ENCODE results near the gene RHBDL1.

Gene RHBDL1

GRCh38 chr16:718922-719321, 43.5 kb downstream of the RHBDL1 start:
- TF ChIP-seq CTCF (conservative IDR thresholded peaks at IDR 0.05; ENCODE audit: low read depth, low read length) = no peak
- no peak for DNase-seq (ENCODE audit: low read depth)
- H3K4me3 ChIP-seq (ENCODE audit: low read depth, low read length) = no peak overlapping the region

DNA sequence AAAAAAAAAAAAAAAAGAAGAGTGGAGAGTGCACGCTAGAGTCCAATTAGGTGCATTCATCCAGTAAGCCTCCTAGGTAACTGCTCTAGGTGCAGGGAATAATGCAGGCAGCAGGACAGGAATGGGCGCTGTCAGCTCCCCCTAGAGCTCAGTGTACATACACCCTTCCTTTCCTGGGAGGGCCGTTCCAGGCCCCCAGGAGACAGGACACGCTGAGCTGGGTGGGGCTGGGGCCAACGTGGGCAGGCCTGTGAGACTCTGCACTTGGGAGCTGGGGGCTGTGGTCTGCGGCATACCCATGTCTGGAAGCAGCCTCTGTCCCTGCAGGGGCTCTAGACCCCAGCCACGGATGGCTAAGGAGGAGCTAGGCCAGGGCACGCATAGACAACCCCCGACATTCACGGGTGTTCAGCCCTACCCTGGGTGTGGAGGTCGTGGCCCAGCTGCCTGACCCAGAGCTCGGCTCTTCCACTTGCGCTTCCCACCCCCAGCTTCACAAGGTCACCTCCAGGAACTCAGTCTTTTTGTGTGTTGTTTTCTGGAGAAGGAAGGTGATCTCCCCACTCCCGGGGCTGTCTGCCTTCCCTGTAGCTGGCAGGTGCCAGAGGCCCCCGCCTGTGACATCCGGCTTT, 44.5 kb downstream of the RHBDL1 start:
- DNase-seq (ENCODE audit: low read depth) = no peak
- peak; percentile 43 for TF ChIP-seq CTCF (conservative IDR thresholded peaks at IDR 0.05; ENCODE audit: low read depth, low read length)
- peak overlapping the region; percentile 73 for H3K4me3 ChIP-seq (ENCODE audit: low read depth, low read length)

- peak overlapping the region; percentile 73 for H3K4me3 ChIP-seq (ENCODE audit: low read depth, low read length)
- peak; percentile 35 for TF ChIP-seq CTCF (conservative IDR thresholded peaks at IDR 0.05; ENCODE audit: low read depth, low read length)
- DNase-seq (ENCODE audit: low read depth) = peak; percentile 76
Measured at GRCh38 chr16:720447-720989, 45.0 kb downstream of the RHBDL1 start.

GRCh38 chr16:720990-721764, 45.7 kb downstream of the RHBDL1 start, which contains the start of gene ANTKMT:
Gene ANTKMT (plus strand): TSS chr16:721146. CDS start chr16:721275, 129 bp downstream.
- TF ChIP-seq CTCF (conservative IDR thresholded peaks at IDR 0.05; ENCODE audit: low read depth, low read length) = no peak
- peak within 1 kb of the TSS; percentile 73 for H3K4me3 ChIP-seq (ENCODE audit: low read depth, low read length)
- DNase-seq (ENCODE audit: low read depth) = peak; percentile 69

GRCh38 chr16:721765-722540, 46.5 kb downstream of the RHBDL1 start:
- DNase-seq (ENCODE audit: low read depth) = no peak
- no peak for TF ChIP-seq CTCF (conservative IDR thresholded peaks at IDR 0.05; ENCODE audit: low read depth, low read length)
- peak overlapping the region; percentile 73 for H3K4me3 ChIP-seq (ENCODE audit: low read depth, low read length)

DNA sequence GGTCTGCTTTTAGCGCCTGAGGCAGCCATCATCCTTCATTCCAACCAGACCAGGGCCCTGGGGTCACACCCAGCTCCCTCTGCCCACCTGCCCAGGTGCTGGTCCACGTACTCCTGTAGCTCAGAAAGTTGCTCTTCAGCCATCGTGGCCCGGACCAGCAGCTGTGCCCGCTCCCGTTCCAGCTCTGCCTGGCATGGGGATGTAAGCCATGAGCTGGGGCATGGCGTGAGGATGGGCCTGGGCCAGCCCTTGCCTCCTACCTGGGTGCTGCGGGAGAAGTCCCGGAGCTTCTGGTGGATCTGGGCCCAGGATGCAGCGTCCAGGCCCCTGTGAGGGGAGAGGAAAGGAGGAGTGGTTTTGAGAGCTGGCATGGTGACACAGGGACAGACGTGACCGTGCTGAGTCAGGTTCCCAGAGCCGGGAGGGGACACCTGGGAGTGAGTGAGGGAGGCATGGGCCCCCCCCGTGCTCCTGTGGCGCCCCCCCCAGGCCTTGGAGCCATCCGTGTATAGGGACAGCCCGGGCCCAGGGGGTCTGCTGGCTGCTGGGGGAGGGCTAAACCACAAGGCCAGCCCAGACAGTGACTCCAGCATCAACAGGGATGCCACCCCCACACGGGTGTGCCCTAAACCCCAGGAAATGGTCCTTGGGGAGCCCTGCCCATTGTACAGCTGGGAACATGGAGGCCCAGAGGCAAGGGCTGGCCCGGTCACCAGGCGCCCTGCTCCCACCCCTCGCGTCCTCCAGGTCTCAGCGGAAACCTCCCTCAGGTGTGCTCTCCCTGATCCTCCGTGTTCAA, 47.6 kb downstream of the RHBDL1 start:
- H3K4me3 ChIP-seq (ENCODE audit: low read depth, low read length) = no peak overlapping the region
- no peak for DNase-seq (ENCODE audit: low read depth)
- no peak for TF ChIP-seq CTCF (conservative IDR thresholded peaks at IDR 0.05; ENCODE audit: low read depth, low read length)
